Activated CD4-positive, alpha-beta T cell treated with anti-CD3 and anti-CD28 coated beads for 1 hour (primary cell): ENCODE measurements around the gene ERN1.

Experiments
- DNase-seq: peaks from one replicate; pipeline ENCODE4 v3.0.0-alpha.2; 2020

Gene ERN1

GRCh38 chr17:64056269-64057005 lies 73.5 kb downstream of the ERN1 start:
- DNase-seq: no peak

- no peak for DNase-seq
These were observed 74.5 kb downstream of the ERN1 start for GRCh38 chr17:64055183-64056142.

GRCh38 chr17:64054304-64054703 lies 75.6 kb downstream of the ERN1 start:
- no peak for DNase-seq

- DNase-seq: no peak
These were observed 76.8 kb downstream of the ERN1 start for GRCh38 chr17:64053101-64053500.

- DNase-seq: no peak
These were observed 78.8 kb downstream of the ERN1 start for GRCh38 chr17:64051153-64051552.

GRCh38 chr17:64048805-64049204 lies 81.1 kb downstream of the ERN1 start:
- no peak for DNase-seq

GRCh38 chr17:64045176-64045575 lies 84.8 kb downstream of the ERN1 start:
- DNase-seq: no peak

- no peak for DNase-seq
These were observed 87.1 kb downstream of the ERN1 start for GRCh38 chr17:64042700-64043485.

GRCh38 chr17:64041912-64042311 lies 88.0 kb downstream of the ERN1 start:
- DNase-seq: no peak

GRCh38 chr17:64040206-64040605 lies 89.7 kb downstream of the ERN1 start:
- DNase-seq: no peak

- DNase-seq: no peak
These were observed 90.9 kb downstream of the ERN1 start for GRCh38 chr17:64039106-64039400.

GRCh38 chr17:64038331-64039105 lies 91.4 kb downstream of the ERN1 start:
- DNase-seq: no peak

GRCh38 chr17:64037802-64038201 lies 92.1 kb downstream of the ERN1 start:
- DNase-seq: no peak

- no peak for DNase-seq
These were observed 92.8 kb downstream of the ERN1 start for GRCh38 chr17:64037180-64037579.

- no peak for DNase-seq
These were observed 93.6 kb downstream of the ERN1 start for GRCh38 chr17:64036198-64036922.

- DNase-seq: no peak
These were observed 97.9 kb downstream of the ERN1 start for GRCh38 chr17:64032081-64032480.

GRCh38 chr17:64028874-64029464 lies 101.0 kb downstream of the ERN1 start:
- peak; percentile 52 for DNase-seq

- DNase-seq: peak; percentile 86
These were observed 104.1 kb downstream of the ERN1 start for GRCh38 chr17:64025732-64026294.

- peak; percentile 31 for DNase-seq
These were observed 104.9 kb downstream of the ERN1 start for GRCh38 chr17:64024781-64025731.

- DNase-seq: no peak
These were observed 105.7 kb downstream of the ERN1 start for GRCh38 chr17:64024215-64024654.
